Smooth muscle cell of the brain vasculature (primary cell): ENCODE data around the gene CD72.
"Not testable (repeated sequence)": the region's sequence is repeated elsewhere in the genome, so short reads cannot be mapped to it uniquely, and the experiment has no call there.

Source experiments
- DNase-seq: peaks from one replicate; pipeline ENCODE4 v3.0.0-alpha.2; 2012; ENCODE audit warnings: low read depth, low spot score

The CD72 gene

DNA sequence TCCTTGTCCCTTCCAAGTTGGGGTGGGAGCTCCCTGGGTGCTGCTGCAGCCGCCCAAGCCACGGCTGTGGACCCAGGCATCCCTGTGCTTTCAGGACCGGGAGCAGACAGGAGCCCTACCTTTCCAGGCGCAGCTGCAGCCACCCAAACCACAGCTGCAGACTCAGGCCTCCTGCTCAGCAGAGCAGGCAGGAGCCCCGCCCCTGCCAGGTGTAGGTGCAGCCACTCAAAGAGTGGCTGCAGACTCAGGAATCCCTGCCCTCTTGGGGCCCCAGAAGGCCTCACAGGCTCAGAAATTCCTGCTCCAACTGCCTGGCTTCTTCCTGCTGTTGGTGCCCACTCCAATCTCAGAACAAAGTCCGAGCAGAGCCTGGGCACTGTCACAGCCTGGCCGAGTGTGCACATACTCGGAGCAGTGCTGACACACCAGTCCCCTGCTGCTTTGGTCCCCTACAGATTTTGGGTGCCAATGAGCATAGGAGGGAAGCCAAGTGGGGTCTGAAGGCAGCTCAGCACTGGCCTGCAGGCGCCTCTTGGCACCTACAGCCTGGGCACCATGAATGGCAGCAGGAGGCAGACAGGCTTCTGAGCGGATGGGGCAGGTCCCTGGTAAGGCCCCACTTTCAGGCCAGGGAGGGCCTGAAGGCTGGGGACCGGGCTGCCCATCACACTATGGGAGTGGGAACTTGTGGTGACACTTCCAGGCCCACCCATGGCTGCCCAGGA lies 19.2 kb downstream of the CD72 start:
- no peak for DNase-seq

DNA sequence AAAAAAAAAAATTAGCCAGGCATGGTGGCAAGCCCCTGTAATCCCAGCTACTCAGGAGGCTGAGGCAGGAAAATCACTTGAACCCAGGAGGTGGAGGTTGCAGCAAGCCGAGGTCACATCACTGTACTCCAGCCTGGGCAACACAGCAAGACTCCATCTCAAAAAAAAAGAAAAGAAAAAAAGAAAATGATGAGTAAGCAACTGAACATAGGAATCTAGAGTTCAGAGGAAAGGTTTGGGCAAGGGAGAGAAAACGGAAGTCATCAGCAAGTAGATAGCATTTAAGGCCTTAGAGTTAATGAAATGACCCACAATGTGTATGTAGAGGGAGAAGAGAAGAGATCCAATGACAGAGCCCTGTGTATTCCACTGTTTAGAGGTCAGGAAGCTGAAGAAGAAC lies 21.3 kb downstream of the CD72 start:
- not testable (repeated sequence) for DNase-seq

GRCh38 chr9:35594471-35594870 lies 23.7 kb downstream of the CD72 start:
- no peak for DNase-seq

- DNase-seq = no peak
These were observed 24.6 kb downstream of the CD72 start for GRCh38 chr9:35593581-35593980.

- DNase-seq = not testable (repeated sequence)
These were observed 29.7 kb downstream of the CD72 start for GRCh38 chr9:35588506-35588905.

DNA sequence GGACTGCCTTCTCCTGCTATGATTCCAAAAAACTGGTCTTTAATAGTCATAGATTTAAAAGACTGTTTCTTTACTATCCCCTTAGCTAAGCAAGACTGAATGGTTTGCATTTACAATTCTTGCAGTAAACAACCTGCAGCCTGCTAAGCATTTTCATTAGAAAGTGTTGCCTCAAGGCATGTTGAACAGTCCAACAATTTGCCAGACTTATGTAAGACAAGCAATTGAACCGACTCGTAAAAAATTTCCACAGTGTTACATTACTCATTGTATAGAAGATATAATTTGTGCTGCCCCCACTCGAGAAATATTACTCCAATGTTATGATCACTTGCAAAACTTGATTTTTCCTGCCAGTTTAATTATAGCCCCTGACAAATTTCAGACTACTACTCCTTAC lies 33.5 kb downstream of the CD72 start:
- DNase-seq = not testable (repeated sequence)

DNA sequence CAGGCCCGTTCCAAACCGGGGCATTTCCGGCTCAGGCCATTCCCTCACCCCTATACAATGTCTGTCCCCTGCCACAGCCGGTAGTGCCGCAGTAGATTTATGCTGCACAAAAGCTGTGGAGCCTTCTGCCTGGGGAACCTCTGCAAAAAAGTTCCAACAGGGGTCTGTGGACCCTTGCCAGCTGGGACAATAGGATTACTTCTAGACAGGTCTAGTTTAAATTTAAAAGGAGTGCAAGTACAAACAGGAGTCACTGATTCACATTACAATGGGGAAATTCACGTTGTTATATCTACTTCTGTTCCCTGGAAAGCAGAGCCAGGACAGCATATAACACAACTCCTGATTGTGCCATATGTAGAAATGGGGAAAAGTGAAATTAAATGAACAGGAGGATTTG lies 34.7 kb downstream of the CD72 start:
- DNase-seq = not testable (repeated sequence)

- DNase-seq = not testable (repeated sequence)
These were observed 38.5 kb downstream of the CD72 start for GRCh38 chr9:35579659-35580227.

DNA sequence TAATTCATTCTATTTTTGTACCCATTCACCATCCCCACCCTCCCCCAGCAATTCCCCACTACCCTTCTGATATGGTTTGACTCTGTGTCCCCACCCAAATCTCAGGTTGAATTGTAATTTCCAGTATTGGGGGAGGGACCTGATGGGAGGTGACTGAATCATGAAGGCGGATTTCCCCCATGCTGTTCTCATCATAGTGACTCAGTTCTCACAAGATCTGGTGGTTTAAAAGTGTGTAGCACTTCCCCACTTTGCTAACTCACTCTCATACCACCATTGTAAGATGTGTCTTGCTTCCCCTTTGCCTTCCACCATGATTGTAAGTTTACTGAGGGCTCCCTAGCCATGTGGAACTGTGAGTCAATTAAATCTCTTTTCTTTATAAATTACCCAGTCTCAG lies 39.1 kb downstream of the CD72 start:
- no peak for DNase-seq

DNA sequence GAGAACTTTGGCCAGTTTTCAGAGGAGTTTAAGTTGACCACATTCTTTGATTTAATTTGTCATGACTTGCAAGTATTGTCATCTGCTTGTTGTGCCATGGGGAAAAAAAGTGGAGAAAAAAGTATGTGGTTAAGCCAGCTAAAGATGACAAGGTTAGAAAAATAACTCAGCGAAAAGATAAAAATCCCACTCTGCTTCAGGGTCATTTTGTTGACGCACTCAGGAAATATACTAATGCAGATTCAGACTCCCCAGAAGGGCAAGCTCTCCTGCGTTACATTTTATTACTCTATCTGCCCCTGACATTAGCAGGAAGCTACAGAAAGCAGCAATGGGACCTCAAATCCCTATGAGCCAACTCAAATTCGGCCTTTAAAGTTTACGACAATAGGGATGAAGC lies 40.7 kb downstream of the CD72 start:
- no peak for DNase-seq

- DNase-seq = no peak
These were observed 42.7 kb downstream of the CD72 start for GRCh38 chr9:35575478-35575877.

DNA sequence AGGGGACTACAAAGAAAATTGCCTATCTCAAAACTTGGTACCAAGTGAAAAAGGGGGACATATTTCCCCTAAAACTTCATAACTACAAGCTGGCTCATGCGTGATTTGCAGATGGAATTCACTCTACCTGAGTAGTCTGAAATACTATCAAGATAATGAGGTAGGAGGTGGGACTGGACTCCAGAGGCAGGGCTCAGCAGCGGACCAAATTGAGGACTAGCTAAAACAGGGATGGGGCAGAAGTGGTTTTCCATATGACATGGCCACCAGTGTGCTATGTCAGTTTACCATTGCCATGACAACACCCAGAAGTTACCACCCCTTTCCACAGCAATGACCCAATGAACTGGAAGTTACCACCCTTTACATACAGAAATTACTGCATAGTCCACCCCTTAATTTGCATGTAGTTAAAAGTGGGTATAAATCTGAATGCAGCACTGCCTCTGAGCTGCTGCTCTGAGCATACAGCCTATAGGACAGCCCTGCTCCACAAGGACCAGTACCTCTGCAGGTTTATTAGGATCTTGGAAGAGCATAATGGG lies 43.6 kb downstream of the CD72 start:
- no peak for DNase-seq

DNA sequence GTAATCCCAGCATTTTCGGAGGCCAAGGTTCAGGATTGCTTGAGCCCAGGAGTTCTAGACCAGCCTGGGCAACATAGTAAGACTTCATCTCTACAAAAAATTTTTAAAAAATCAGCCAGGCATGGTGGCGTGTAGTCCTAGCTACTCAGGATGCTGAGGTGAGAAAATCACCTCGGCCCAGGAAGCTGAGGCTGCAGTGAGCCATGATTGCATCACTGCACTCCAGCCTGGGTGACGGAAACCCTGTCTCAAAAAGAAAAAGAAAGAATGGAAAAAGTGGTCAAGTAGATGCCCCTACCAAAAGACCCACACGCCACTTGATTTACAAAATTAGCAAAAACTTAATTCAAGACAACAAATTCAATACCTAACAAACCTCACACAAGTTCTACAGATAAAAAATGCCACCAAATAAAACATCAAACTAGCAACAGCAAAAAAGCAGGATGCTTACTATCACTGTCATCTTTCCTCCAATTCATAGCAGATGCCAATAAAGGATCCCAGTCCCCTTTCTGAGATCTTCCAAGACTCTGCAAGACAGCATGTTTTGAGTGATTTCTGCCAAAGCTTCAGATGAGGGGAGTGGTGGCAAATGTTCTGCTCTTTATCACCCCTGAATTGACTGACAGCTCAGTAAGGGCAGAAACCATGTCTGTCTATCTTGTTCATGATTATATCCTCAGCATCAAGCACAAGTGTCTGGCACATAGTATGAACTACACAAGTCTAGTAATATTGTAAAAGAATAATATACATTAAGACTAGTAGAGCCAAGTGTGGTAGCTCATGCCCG lies 47.3 kb downstream of the CD72 start:
- no peak for DNase-seq

- no peak for DNase-seq
These were observed 49.0 kb downstream of the CD72 start for GRCh38 chr9:35569206-35569605.

- no peak for DNase-seq
These were observed 50.0 kb downstream of the CD72 start for GRCh38 chr9:35568196-35568595.

GRCh38 chr9:35566417-35566816 lies 51.8 kb downstream of the CD72 start:
- no peak for DNase-seq

DNA sequence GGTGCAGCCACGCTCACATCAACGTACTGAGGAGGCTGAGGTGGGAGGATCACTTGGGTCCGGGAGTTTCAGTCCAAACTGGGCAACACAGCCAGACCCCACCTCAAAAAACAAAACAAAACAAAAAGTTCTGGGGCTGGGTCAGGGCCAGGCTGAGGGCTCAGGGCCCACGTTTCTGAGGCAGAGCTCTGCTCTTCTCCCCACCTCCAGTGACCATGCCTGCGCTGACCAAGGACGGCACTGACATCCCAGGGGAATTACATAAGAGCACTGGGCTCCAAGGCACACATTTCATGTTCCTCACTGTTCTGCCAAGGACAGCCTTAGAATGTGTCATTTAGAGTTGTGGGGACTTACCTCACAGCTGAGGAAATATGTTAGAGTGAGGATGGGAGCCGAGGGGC lies 53.6 kb downstream of the CD72 start:
- no peak for DNase-seq

- DNase-seq = no peak
These were observed 54.4 kb downstream of the CD72 start for GRCh38 chr9:35563791-35564197.

DNA sequence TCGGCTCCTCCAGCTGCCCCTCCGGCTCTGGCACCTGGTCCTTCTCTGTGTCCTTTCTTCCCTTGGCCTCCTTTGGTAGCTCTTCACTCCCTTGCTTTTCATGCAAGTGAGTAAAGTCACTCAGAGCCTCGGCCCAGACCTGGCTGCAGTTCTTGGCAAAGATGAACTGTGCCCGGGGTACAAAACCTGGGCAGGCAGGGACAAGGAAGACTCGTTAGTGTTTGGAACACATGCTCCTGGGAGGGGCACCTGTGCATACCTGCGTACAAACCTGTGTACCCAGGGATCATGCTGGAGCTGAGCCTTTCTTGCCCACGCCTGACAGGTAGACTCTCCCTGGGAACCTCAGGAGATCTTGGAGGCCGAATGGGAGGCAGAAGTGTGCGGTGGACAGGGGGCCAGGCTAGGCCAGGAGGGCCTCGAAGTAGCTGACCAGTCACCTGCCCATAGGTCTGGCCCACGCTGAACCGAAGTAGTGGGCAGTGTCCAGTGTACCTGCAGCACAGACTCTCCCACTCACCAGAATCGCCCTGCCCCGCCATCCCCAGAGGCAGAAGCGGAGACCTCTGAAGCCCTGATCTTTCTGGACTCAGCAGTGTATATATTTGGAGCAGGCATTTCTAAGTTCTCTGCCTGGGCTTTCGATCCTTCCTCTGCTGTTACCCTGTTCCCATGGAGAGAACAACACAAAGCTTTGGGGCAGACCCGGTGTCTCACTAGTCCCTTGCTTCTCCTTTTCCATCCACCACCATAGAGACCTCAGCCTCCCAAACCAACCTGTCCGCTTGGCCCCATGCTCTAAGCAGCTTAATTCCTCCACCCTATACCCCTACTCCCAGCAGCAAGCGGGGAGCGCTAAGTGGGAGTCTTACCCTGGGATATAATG lies 55.1 kb downstream of the CD72 start:
- DNase-seq = no peak

DNA sequence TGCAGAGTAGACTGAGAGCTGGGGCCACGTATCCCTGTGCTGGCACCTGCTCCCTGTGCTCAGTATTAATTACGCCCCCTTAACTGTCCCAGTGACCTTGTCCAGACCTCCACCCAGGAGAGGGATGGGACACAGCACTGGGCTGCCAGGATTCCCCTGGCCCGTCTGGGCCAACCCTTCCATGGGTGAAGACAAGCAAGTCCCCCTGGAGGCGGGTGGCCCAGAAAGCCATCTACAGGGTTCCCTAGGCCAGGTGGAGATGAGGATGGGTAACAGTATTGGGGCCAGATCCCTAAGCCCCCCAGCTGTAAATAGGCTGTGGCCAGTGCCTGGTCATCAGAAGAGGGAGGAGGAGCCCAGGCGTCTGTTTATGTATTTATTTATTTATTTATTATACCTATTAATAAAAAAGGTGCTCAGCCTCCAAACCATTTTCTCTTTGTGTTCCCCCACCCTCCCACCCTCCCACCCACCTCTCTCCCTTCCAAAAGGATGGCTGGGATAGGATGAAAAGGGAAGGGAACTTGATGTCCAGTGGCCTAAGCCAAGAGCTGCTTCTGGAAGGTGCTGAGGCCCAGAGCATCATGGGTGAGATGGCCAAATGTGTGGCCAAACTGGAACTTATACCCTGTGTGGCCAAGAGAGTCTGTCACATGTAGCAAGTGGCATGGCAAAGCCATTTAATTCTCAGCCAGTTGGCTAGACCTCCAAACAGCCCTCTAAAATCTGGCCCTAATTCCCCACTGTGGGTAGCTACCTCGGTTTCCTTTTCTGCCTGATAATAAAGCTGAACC lies 56.5 kb downstream of the CD72 start:
- no peak for DNase-seq
